Neural progenitor cell (in vitro differentiated cells): ENCODE measurements around the gene CAD. TPM values are rescaled to one million over a fixed set of nuclear protein-coding genes. Genes with fewer than 3 reads are reported as not detected.
"Not testable (repeated sequence)": the region's sequence is repeated elsewhere in the genome, so short reads cannot be mapped to it uniquely, and the experiment has no call there.

Source experiments
- DNase-seq: peaks from one replicate; pipeline ENCODE4 v3.0.0-alpha.2; 2016; ENCODE audit warnings: low spot score
- H2AFZ ChIP-seq: fragments of 200-600 bp; sonication (generic); replicated peaks from 2 replicates; pipeline ENCODE4 v1.6.1; 2016; ENCODE audit warnings: antibody characterized with exemption
- H3F3A ChIP-seq: fragments of 200-600 bp; sonication (generic); 2 replicates; pipeline ENCODE4 v1.6.1; 2016; ENCODE audit warnings: antibody characterized with exemption, low read depth
- H3K27ac ChIP-seq: fragments of 200-600 bp; sonication (generic); 2 replicates; pipeline ENCODE4 v1.5.1; 2016; ENCODE audit warnings: mild to moderate bottlenecking
- H3K27me3 ChIP-seq: fragments of 200-600 bp; sonication (generic); 2 replicates; pipeline ENCODE4 v1.6.1; 2016; ENCODE audit warnings: mild to moderate bottlenecking, moderate library complexity
- H3K36me3 ChIP-seq: fragments of 200-600 bp; sonication (generic); 2 replicates; pipeline ENCODE4 v1.5.1; 2016
- H3K4me1 ChIP-seq: fragments of 200-600 bp; sonication (generic); 2 replicates; pipeline ENCODE4 v1.6.1; 2016; ENCODE audit warnings: mixed run types
- H3K4me2 ChIP-seq: fragments of 200-600 bp; sonication (generic); 2 replicates; pipeline ENCODE4 v1.6.1; 2016
- H3K4me3 ChIP-seq: fragments of 200-600 bp; sonication (generic); 2 replicates; pipeline ENCODE4 v1.5.1; 2016
- H3K79me2 ChIP-seq: fragments of 200-600 bp; sonication (generic); 2 replicates; pipeline ENCODE4 v1.6.1; 2016; ENCODE audit warnings: low read depth
- H3K9ac ChIP-seq: fragments of 200-600 bp; sonication (generic); 2 replicates; pipeline ENCODE4 v1.6.1; 2016
- H3K9me3 ChIP-seq: fragments of 200-600 bp; sonication (generic); 2 replicates; pipeline ENCODE4 v1.5.1; 2016; ENCODE audit warnings: low read depth
- H4K20me1 ChIP-seq: fragments of 200-600 bp; sonication (generic); 2 replicates; pipeline ENCODE4 v1.6.1; 2016; ENCODE audit warnings: low read depth
- H3K27ac Mint-ChIP-seq: 3 replicates; pipeline ENCODE4 v1.8.0; 2021; ENCODE audit warnings: mixed read lengths
- H3K27me3 Mint-ChIP-seq: 2 replicates; pipeline ENCODE4 v1.8.0; 2022; ENCODE audit warnings: low read depth, mild to moderate bottlenecking, inconsistent platforms, moderate library complexity, mixed read lengths; ENCODE audit not compliant: insufficient read depth
- H3K36me3 Mint-ChIP-seq: 3 replicates; pipeline ENCODE4 v1.8.0; 2021; ENCODE audit warnings: mixed read lengths
- H3K4me1 Mint-ChIP-seq: 3 replicates; pipeline ENCODE4 v1.8.0; 2021; ENCODE audit warnings: mixed read lengths
- H3K4me3 Mint-ChIP-seq: 3 replicates; pipeline ENCODE4 v1.8.0; 2021; ENCODE audit warnings: mild to moderate bottlenecking, moderate library complexity, mixed read lengths
- H3K9me3 Mint-ChIP-seq: 3 replicates; pipeline ENCODE4 v1.8.0; 2020; ENCODE audit warnings: mixed read lengths
- EZH2 ChIP-seq: fragments of 200-600 bp; sonication (generic); IDR thresholded peaks from 2 replicates; pipeline ENCODE4 v1.6.1; 2017; ENCODE audit warnings: antibody characterized with exemption, mild to moderate bottlenecking, moderate library complexity
- EZH2phosphoT487 ChIP-seq: fragments of 200-600 bp; sonication (generic); IDR thresholded peaks from 2 replicates; pipeline ENCODE4 v1.6.1; 2017; ENCODE audit warnings: antibody characterized with exemption
- total RNA-seq: library from RNA; depleted of rRNA; stranded (reverse); fragments of >200 nt; gene quantifications from 2 replicates; pipeline ENCODE4 v1.2.3, GENCODE V29; 2015; ENCODE audit warnings: low replicate concordance
- TF ChIP-seq, protein P1 (sequence below): fragments of 200-600 bp; sonication (generic); IDR thresholded peaks from 2 replicates; pipeline ENCODE4 v1.5.1; 2017; ENCODE audit warnings: antibody characterized with exemption, mild to moderate bottlenecking

Gene CAD
- total RNA-seq, 1 donor from 2014 or later = 26.5 TPM

DNA sequence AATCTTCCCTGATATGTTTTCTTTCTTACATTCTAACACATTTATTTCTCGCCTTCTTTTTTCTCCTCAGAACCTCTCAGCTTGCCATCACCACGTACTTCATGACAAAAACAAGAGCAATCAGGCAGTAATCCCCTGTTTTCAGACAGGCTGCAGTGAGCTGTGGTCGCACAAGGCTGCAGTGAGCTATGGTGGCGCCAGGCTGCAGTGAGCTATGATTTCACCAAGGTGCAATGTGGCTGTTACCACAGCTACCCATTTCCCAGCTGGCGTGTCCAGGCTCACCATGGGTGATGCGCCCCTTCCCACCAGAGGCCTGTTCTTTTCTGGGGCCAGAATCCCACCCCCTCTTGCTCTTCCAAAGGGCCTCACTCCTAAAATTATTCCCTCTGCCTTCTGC lies 42.5 kb upstream of the CAD start:
- H3K27ac ChIP-seq = no peak overlapping the region
- Mint-ChIP-seq H3K27me3 (peaks cover 2% of the 10 kb centered on the region), H3K4me1 (peaks cover 3% of the 10 kb centered on the region), H3K4me3 (no peak overlapping the region), H3K27ac (no peak overlapping the region), H3K36me3 (no peaks in the 10 kb centered on the region), H3K9me3 (no peaks in the 10 kb centered on the region)
- no peak overlapping the region for H3K4me3 ChIP-seq
- H3K79me2 ChIP-seq = no peaks in the 10 kb centered on the region
- no peaks in the 10 kb centered on the region for H3K4me1 ChIP-seq
- H3K4me2 ChIP-seq = no peak overlapping the region
- no peaks in the 10 kb centered on the region for H4K20me1 ChIP-seq
- H3F3A ChIP-seq = no peaks in the 10 kb centered on the region
- no peak overlapping the region for H3K9ac ChIP-seq
- TF ChIP-seq, protein P1, sequence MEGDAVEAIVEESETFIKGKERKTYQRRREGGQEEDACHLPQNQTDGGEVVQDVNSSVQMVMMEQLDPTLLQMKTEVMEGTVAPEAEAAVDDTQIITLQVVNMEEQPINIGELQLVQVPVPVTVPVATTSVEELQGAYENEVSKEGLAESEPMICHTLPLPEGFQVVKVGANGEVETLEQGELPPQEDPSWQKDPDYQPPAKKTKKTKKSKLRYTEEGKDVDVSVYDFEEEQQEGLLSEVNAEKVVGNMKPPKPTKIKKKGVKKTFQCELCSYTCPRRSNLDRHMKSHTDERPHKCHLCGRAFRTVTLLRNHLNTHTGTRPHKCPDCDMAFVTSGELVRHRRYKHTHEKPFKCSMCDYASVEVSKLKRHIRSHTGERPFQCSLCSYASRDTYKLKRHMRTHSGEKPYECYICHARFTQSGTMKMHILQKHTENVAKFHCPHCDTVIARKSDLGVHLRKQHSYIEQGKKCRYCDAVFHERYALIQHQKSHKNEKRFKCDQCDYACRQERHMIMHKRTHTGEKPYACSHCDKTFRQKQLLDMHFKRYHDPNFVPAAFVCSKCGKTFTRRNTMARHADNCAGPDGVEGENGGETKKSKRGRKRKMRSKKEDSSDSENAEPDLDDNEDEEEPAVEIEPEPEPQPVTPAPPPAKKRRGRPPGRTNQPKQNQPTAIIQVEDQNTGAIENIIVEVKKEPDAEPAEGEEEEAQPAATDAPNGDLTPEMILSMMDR = no peak
- TF ChIP-seq EZH2 (no peak), EZH2phosphoT487 (no peak)
- no peaks in the 10 kb centered on the region for H3K36me3 ChIP-seq
- peak overlapping the region; percentile 78 for H2AFZ ChIP-seq
- H3K9me3 ChIP-seq = no peaks in the 10 kb centered on the region
- peaks cover 19% of the 10 kb centered on the region for H3K27me3 ChIP-seq
- DNase-seq = peak; percentile 16

- Histone ChIP-seq H3K9me3 (no peaks in the 10 kb centered on the region), H3K27me3 (peaks cover 16% of the 10 kb centered on the region), H3K4me2 (no peak overlapping the region), H3F3A (no peaks in the 10 kb centered on the region), H2AFZ (peak overlapping the region; percentile 78), H3K27ac (no peak overlapping the region), H3K79me2 (no peaks in the 10 kb centered on the region), H3K4me3 (no peak overlapping the region), H3K36me3 (no peaks in the 10 kb centered on the region), H3K4me1 (no peaks in the 10 kb centered on the region), H3K9ac (no peak overlapping the region), H4K20me1 (no peaks in the 10 kb centered on the region)
- Mint-ChIP-seq H3K4me3 (no peak overlapping the region), H3K36me3 (no peaks in the 10 kb centered on the region), H3K27ac (no peak overlapping the region), H3K9me3 (no peaks in the 10 kb centered on the region), H3K4me1 (peaks cover 3% of the 10 kb centered on the region), H3K27me3 (no peaks in the 10 kb centered on the region)
- no peak for DNase-seq
- TF ChIP-seq EZH2phosphoT487 (no peak), EZH2 (no peak)
- TF ChIP-seq, protein P1 = no peak
Measured at GRCh38 chr2:27175330-27175729, 41.8 kb upstream of the CAD start.

DNA sequence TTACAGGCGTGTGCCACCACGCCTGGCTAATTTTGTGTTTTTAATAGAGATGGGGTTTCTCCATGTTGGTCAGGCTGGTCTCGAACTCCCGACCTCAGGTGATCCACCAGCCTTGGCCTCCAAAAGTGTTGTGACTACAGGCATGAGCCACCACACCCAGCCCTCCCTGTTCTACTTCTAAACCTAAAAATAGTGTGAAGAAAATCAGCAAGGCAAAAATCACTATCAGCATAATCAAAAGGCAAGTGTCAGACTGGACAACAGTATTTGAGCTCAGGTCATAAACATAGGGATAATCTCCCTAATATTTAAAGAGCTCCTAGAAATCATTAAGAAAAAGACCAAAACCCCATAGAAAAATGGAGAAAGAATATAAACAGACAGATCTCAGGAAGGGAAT lies 41.4 kb upstream of the CAD start:
- H3K9me3 Mint-ChIP-seq, DNase-seq, H3K4me3 Mint-ChIP-seq, H3K27ac ChIP-seq, H3K36me3 ChIP-seq, H3K4me3 ChIP-seq, H3K36me3 Mint-ChIP-seq, H3F3A ChIP-seq, H3K79me2 ChIP-seq, H3K4me1 Mint-ChIP-seq, H4K20me1 ChIP-seq, H3K4me2 ChIP-seq, H3K9ac ChIP-seq, H2AFZ ChIP-seq, H3K4me1 ChIP-seq, H3K27ac Mint-ChIP-seq, H3K27me3 Mint-ChIP-seq, H3K9me3 ChIP-seq: not testable (repeated sequence)
- H3K27me3 ChIP-seq = peaks cover 11% of the 10 kb centered on the region

- no peaks in the 10 kb centered on the region for H3K79me2 ChIP-seq
- no peaks in the 10 kb centered on the region for H3F3A ChIP-seq
- Mint-ChIP-seq H3K4me1 (peaks cover 3% of the 10 kb centered on the region), H3K9me3 (no peaks in the 10 kb centered on the region), H3K4me3 (no peak overlapping the region), H3K27ac (no peak overlapping the region), H3K36me3 (no peaks in the 10 kb centered on the region), H3K27me3 (no peaks in the 10 kb centered on the region)
- no peak overlapping the region for H2AFZ ChIP-seq
- H3K9ac ChIP-seq = no peak overlapping the region
- H3K27me3 ChIP-seq = peaks cover 9% of the 10 kb centered on the region
- no peak overlapping the region for H3K4me3 ChIP-seq
- no peaks in the 10 kb centered on the region for H3K36me3 ChIP-seq
- no peaks in the 10 kb centered on the region for H3K4me1 ChIP-seq
- H3K9me3 ChIP-seq = no peaks in the 10 kb centered on the region
- H4K20me1 ChIP-seq = no peaks in the 10 kb centered on the region
- H3K4me2 ChIP-seq = no peak overlapping the region
- DNase-seq = no peak
- TF ChIP-seq, protein P1 = no peak
- no peak for TF ChIP-seq EZH2
- H3K27ac ChIP-seq = no peak overlapping the region
Measured at GRCh38 chr2:27177441-27178351, 39.5 kb upstream of the CAD start.
